ENCODE results near the gene ITPRID2.
"Not testable (repeated sequence)": the region's sequence is repeated elsewhere in the genome, so short reads cannot be mapped to it uniquely, and the experiment has no call there.

ITPRID2 gene

DNA sequence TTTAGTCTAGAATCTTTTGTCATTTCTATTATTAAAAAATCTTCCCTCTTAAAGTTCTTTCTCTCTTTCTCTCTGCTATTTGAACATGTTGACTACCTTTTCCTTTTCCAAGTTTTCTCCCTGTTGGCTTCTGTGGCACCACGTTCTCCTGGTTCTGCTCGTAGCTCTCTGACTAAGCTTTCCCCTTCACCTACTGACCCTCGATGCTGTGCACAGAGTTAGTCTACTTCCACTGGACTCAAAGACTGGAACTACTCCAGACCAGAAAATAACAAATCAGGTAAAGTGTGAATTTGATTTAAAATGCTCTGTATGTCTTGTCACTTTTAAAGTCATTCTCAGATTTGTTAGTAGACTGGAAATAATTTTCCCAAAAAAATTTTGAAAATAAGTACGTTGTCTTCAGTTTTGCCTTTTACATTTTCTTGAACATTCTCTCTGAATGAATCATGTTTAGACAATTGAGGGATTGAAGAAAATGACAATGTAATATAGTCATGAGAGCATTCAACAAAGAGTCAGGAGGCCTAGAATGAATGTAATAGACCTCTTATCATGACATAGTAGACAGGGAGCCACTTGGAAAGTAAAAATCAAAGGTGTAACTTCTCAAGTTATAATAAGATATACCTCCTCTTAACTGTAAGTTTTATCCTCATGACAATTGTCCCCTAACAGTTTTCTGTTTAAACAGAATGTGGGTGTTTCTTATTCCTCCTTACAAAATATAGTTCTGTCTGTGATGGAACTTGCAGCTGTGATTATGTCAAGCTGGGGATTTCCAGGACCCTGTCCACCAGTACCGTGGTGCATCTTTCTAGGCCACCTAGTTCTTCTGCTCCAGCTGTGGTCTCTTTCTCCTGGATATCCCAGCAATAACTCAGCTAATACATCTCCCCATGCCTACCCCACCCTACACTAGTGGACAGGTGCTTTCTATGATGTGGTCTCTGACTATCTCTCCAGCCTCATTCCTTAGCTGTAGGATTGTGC is 25.5 kb downstream of the ITPRID2 start:
- DNase-seq = no peak

DNA sequence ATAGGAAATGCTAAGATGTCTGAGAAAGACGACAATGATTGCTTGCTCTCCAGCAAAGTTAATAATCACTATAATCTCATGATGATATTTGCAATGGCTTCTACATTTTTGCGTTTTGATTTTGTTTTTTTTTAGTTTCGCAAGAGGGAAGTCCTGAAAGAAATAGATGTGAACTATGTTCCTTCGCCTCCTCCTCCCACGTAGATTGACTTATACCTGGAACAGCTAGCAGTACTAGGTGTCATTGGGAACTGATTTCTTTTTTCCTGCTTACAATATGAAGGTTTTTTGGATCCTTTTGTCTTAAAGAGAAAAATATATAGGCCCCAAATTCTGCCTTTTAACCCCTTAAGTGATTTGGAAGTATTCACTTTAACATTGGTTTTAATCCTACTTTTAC is 26.7 kb downstream of the ITPRID2 start:
- no peak for DNase-seq

DNA sequence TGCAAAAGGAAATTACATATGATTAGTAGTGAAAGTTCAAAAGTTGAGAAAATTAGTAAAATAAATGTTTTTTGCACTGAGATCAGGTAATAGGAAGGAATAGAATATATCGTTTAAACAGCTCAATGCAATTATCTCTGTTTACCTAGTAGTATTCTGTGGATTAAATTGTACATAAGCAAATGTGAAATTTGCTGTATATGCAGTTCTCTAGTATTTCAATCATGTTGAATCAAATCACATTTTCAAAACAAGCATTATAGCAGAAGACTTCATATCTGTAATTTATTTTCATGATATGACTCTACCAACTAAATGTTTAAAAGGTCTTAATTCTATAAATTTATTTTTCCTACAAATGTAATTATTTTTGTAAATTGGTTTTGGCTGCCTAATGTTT is 31.6 kb downstream of the ITPRID2 start:
- DNase-seq = no peak

- no peak for DNase-seq
These were observed 32.8 kb downstream of the ITPRID2 start for GRCh38 chr2:181924336-181924735.

GRCh38 chr2:181934694-181935093 is 43.2 kb downstream of the ITPRID2 start:
- no peak for DNase-seq

DNA sequence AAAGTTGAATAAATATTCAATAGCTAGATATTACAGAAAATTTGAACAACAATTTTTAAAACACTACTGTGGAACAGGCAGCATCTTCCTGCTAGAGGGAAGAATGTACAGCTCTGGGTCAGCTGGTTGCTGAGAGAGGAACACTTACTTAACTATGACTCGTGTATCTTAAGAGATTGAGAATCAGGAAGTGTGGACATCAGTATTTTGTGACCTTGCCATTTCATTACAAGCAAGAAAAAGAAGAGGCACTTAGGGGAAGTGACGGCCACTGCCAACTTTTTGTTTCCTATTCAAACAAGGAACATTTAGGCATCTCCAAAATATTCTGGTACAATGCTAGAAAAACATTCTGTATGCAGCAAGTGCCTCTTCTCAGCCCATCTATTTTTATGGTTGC is 45.9 kb downstream of the ITPRID2 start:
- no peak for DNase-seq

DNA sequence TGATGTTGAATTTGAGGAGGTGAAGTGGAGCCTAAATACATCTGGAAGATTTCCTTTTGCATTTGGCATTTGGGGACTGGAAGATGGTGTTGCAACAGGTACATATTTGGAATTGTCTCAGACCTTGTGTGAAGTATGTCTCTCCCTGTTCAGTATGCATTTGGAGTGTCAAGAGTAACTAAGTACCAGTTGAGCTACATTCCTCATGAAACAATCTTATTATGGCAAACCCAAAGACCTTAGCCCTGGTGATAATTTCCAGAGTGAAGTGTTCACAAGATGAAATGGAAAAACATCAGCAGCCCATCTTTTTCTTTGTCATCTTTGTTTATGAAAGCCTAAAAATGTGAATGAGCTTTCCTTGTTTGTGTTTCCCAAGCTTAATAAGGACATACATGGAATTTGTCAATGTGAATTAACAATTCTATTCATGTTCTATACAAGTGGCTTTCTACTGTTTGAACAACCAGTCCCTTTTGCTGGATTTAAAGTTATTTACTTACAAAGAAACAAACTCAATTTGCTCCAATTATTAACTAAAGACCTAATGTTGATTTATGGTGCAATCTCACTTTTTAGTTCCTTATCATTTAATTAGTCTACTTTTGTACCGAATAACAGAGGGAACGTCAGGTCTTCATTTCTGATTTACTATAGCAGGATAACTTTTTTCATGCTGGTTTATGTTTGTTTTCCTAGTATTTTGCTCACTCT is 52.0 kb downstream of the ITPRID2 start:
- no peak for DNase-seq

DNA sequence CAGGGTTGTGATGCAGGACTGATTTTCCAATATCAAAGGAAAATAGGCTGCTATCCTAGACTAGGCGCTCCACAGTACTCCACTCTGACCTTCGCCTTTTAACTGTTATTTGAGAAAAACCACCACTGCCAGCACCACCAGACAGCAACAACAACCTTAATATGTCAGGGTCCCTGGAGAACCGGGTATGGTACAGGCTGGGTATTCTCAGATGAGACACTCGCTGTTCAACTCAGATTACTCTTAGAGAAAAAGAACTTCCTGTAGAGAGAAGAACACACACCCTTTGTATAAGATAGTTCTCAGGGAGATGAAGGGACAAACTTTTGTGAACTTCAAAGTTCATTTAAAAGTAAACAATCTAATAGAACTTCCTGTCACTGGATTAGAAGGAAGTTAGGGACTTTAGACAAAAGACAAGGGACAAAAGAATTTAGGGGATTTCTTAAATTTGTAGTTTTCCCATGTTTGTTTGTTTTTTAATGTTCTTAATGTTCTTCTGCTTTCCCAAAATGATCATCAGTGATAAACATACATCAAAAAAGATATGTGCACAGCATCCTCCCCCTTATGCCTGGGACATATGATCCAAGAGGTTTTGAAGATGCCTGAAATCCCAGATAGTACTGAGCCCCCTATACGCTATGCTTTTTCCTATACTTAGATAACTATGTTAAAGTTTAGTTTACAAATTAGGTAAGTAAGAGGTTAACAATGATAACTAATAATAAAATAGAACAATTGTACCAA is 52.8 kb downstream of the ITPRID2 start:
- DNase-seq = no peak

DNA sequence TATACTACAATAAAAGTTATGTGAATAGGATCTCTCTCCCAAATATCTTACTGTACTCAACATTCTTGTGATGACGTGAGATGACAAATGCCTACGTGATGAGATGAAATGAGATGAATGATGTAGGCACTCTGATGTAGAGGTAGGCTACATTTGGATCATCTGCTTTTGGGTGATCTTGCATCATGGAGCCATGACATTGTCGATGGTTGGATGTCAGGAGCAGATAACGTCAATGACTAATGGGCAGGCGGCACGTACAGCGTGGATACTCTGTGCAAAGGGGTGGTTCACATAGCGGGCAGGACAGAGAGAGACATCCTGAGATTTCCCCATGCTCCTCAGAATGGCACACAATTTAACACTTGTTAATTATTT is 53.4 kb downstream of the ITPRID2 start:
- no peak for DNase-seq

- DNase-seq = no peak
These were observed 55.1 kb downstream of the ITPRID2 start for GRCh38 chr2:181946444-181947127.

DNA sequence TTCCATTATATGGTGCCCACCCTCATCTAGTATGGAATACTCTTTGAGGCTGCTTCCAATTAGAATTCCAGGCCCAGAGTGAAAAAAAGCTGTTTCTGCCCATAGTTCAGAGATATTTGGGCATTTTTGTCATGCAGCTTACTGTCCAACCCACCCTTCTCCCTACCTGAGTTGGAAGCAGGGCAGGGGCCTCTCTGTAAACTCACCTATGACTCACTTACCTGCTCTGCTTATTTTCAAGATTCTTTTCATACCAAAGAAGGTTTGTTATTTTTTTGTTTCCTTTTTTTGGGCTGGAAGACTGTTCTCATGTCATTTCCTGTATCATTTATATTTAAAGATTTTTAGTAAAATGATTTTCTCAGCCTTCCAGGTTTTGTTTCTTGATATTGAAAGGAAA is 55.7 kb downstream of the ITPRID2 start:
- no peak for DNase-seq

DNA sequence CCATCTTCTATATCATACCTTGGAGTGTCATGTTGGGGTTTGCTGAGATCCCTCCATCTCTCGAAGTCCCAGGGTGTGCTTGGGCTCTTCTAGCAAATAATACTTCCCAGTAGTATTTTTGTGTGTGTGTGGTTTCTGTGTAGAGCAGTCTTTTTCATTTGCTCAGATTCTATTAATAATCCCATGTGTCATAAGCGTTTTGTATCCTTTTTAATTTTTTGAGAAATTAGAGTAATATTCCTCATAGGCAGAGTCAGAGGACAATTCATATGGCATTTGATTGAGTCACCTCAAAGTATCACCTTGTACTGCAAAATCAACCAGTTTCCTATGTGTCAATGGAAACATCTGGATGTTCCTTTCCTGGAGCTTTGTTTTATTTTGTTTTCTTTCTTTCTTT is 56.7 kb downstream of the ITPRID2 start:
- DNase-seq = no peak

- DNase-seq = no peak
These were observed 57.5 kb downstream of the ITPRID2 start for GRCh38 chr2:181949047-181949446.

DNA sequence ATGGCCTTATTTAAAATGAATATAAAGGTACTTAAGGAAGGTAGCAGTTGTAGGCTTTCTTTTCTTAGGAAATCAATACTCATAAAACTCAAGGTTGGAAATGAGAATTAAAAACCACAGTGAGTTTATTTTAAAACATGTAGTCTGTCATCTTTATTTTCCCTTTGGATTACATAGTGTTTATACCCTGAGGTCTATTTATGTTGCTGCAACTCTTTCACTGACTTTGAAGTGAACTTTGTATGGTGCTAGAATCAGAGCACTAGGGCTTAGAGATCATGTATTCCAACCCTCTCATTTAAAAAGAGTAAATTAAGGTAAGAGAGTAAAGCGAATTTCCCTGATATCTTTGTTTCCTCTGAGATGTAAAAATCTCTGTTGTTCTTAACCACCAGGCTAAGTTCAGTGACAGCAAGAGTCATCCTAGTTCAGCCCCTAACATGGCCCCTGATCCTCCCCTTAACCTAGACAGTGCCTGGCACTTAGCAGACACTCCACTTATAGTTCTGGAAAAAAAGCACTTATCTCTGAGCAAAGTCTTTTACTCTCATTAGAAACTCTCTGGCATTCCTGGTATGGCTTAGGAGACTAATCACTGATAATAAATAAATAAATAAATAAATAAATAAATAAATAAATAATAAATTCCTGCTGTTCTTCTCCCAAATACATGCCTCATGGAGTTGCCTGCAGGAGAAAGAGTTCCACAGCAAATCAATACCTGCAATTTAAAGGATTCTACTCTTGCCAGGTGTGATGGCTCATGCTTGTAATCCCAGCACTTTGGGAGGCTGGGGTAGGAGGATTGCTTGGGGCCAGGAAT is 61.1 kb downstream of the ITPRID2 start:
- no peak for DNase-seq

DNA sequence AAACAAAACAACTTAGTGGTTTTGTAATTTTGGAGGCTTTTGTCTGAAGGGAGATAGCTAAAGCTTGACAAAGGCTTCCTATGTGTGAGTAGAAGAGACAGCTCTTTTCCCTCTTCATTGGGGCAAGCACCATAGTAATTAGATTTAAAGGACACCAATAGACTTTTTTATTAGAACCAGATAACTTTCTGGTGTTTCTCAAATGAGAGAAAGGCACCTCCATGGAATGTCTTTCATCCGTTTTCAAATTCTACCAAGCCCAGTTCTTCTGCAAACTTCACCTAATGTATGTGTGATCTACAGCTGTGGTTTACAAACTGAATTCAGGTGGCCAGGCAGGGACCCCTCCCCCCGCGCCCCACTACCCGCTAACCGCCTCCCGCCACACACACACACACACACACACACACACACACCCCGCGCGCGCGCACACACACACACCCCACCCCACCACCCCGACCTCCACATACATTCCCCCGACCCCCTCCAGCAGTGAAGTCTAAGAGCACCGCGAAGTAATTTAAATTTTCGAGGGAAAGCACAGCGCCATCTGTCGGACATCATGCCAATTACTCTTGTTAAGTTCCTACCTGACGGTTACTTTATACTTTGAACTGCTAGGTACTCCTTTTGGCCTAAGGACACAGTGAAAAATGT is 62.5 kb downstream of the ITPRID2 start:
- DNase-seq = peak; percentile 51

DNA sequence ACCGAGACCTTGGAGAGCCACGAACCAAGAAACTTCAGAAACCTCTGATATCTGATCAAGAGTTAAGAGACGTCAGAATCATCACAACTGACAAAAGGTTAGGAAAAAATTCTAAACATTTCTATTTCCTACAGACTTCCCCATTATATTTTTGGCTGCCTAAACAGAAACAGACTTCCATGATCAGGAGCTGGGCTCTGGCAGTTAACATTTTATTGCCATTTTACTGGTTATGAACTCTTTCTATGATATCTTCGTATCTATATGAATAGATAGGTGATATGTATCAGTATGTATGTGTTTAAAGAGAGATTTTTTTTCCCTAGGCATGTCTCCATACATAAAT is 63.0 kb downstream of the ITPRID2 start:
- no peak for DNase-seq

GRCh38 chr2:181955010-181955409 is 63.5 kb downstream of the ITPRID2 start:
- no peak for DNase-seq

GRCh38 chr2:181955866-181956265 is 64.3 kb downstream of the ITPRID2 start:
- DNase-seq = not testable (repeated sequence)

DNA sequence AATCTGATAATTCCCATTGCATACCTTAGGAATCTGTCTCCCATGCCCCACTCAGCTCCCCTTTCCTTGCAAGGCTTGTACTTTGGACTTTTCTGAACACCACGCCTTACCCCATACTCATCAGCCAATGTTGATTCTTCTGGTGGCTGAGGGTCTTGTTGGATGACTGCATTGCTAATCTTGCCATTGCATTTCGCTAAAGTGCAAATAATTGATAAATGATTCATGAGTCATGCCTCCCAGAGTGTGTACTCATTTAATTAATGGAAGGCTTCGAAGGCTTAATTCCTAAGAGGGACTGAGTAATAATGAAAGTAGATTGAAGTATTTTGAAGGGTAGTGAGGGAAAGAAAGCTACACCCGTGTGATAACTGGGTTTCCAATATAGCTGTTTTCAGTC is 66.1 kb downstream of the ITPRID2 start:
- no peak for DNase-seq

GRCh38 chr2:181958726-181959125 is 67.2 kb downstream of the ITPRID2 start:
- no peak for DNase-seq

DNA sequence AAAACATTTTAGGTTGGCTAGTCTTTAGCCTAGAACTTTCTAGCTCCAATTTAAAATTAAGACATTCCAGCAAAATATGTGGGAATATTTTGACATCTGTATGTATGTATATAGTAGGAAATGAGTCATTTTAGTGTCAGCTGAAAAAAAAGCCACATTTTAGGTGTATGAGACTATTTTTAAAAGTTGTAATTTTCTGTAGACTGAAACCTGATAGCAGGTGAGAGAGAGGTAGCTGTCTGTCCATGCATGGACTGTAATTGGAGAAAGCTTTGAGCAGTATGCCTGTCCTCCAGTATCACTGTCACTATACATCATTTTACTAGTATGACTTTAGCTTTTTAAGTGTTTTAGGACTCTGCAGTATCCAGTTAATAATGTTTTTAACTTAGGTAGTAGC is 68.0 kb downstream of the ITPRID2 start:
- no peak for DNase-seq

Data from right hindlimb (tissue), 1 donor.